ENCODE results near the gene PRX.

DNA sequence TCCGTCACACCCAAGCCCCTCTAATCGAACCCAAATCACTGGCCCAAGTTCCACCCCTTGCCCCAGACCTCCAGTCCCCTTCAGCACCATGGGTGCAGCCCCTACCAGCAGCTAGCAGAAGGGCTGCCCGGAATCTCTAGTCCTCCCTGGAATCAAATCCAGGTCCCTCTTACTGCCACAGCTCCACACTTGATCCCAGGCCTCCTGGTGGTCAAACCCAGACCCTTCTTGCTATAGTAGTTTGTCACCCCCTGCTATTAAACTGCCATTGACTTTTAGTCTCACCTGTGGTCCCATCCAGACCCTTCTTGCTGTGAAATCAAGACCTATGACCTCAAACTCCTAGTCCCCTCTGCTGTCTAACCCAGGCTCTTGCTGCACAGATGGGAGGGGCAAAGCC, 31.9 kb downstream of the PRX start:
- TF ChIP-seq, protein P1, sequence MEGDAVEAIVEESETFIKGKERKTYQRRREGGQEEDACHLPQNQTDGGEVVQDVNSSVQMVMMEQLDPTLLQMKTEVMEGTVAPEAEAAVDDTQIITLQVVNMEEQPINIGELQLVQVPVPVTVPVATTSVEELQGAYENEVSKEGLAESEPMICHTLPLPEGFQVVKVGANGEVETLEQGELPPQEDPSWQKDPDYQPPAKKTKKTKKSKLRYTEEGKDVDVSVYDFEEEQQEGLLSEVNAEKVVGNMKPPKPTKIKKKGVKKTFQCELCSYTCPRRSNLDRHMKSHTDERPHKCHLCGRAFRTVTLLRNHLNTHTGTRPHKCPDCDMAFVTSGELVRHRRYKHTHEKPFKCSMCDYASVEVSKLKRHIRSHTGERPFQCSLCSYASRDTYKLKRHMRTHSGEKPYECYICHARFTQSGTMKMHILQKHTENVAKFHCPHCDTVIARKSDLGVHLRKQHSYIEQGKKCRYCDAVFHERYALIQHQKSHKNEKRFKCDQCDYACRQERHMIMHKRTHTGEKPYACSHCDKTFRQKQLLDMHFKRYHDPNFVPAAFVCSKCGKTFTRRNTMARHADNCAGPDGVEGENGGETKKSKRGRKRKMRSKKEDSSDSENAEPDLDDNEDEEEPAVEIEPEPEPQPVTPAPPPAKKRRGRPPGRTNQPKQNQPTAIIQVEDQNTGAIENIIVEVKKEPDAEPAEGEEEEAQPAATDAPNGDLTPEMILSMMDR (IDR thresholded peaks at IDR 0.05) = no peak
- TF ChIP-seq POLR2A (IDR thresholded peaks at IDR 0.05) (no peak), EP300 (IDR thresholded peaks at IDR 0.05) (no peak)
